ENCODE data around the gene LIAS.

- TF ChIP-seq EZH2 (IDR thresholded peaks at IDR 0.05; ENCODE audit: borderline replicate concordance, insufficient read depth, low read depth, low read length, poor library complexity, severe bottlenecking), result no peak
- TF ChIP-seq, protein P1, sequence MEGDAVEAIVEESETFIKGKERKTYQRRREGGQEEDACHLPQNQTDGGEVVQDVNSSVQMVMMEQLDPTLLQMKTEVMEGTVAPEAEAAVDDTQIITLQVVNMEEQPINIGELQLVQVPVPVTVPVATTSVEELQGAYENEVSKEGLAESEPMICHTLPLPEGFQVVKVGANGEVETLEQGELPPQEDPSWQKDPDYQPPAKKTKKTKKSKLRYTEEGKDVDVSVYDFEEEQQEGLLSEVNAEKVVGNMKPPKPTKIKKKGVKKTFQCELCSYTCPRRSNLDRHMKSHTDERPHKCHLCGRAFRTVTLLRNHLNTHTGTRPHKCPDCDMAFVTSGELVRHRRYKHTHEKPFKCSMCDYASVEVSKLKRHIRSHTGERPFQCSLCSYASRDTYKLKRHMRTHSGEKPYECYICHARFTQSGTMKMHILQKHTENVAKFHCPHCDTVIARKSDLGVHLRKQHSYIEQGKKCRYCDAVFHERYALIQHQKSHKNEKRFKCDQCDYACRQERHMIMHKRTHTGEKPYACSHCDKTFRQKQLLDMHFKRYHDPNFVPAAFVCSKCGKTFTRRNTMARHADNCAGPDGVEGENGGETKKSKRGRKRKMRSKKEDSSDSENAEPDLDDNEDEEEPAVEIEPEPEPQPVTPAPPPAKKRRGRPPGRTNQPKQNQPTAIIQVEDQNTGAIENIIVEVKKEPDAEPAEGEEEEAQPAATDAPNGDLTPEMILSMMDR (IDR thresholded peaks at IDR 0.05), result no peak
Measured at GRCh38 chr4:39451423-39452023, 7.3 kb upstream of the LIAS start.
